ENCODE results near the gene MT1M. TPM values are rescaled to one million over a fixed set of nuclear protein-coding genes. Genes with fewer than 3 reads are reported as not detected.

MT1M gene
- total and polyA plus RNA-seq, 10 of the 15 experiments (the other 5 are each of a cell fraction or from before 2014, with no cell fraction given): not detected

DNA sequence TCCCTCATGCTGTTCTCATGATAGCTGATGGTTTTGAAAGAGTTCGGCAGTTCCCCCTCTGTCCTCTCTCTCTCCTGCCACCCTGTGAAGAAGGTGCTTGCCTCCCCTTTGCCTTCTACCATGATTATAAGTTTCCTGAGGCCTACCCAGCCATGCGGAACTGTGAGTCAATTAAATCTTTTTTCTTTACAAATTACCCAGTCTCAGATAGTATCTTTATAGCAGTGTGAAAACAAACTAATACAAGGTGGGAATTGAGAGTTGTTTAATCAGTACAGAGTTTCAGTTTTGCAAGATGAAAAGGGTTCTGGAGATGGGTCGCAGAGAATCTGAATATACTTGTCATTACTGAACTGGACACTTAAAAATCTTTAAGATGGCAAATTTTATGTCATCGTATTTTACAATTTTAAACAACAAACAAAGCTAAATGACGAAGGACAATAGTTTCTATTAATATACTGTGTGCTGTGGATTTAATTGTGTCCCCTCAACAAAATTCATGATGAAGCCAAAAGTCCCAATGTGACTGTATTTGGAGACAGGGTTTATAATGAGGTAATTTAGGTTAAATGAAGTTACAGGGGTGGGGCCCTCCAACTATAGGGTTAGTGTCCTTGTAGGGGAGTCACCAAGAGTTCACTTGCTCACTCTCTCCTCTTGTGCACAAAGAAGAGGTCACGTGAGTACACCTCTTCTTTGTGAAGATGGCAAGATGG is 38.7 kb upstream of the MT1M start (continued):
- TF ChIP-seq GATAD2B (conservative IDR thresholded peaks at IDR 0.05; ENCODE audit: low read depth) (no peak), MTA2 (IDR thresholded peaks at IDR 0.05; ENCODE audit: low read depth) (peak; percentile 76; the same call in 1 of the 2 replicates), NR2C1 (IDR thresholded peaks at IDR 0.05) (no peak), SP1 (IDR thresholded peaks at IDR 0.05; ENCODE audit: low read depth, low read length) (no peak), RB1 (IDR thresholded peaks at IDR 0.05; ENCODE audit: borderline replicate concordance) (no peak), CHD2 (IDR thresholded peaks at IDR 0.05; ENCODE audit: borderline replicate concordance, low read depth, low read length) (no peak), JUNB (IDR thresholded peaks at IDR 0.05) (no peak), STAT1 (conservative IDR thresholded peaks at IDR 0.05) (no peak), ZNF384 (IDR thresholded peaks at IDR 0.05; ENCODE audit: borderline replicate concordance, low read depth, low read length) (no peak)

DNA sequence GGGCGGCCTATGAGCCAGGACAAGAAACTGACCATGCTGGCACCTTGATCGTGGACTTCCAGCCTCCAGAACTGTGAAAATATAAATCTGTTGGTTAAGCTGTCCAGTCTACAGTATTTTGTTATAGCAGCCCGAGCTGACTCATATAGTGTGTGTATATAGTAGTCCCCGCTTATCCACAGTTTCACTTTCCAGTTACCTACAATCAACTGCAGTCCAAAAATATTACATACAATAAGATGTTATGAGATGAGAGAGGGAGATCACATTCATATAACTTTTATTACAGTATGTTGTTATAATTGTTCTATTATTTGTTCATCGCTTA is 38.2 kb upstream of the MT1M start:
- H3K27me3 ChIP-seq (replicated peaks in 1 of 2; ENCODE audit: control insufficient read depth in 2 of 2, insufficient read depth in 2 of 2, low read length in 1 of 2): peaks cover 7 to 9% of the 10 kb centered on the region in 2 experiments; a peak in 3 of 4 replicates
- ChIA-PET POLR2A (no interaction called here), SMC1A (ENCODE audit: uncharacterized antibody, unreplicated experiment) (no interaction called here), RAD21 (ENCODE audit: unreplicated experiment) (no interaction called here), CTCF (interaction anchor here (1.4 kb wide), 1 partner anchor 18 kb away, joined by 4 read pairs; no protein-coding TSS in a partner anchor)
- no TSS peak for BruUV-seq (replicated peaks)
- no peak for TF ChIP-seq MEF2B (IDR thresholded peaks at IDR 0.05; ENCODE audit: partially characterized antibody, poor library complexity, severe bottlenecking)
- no peak for TF ChIP-seq NFXL1 (IDR thresholded peaks at IDR 0.05; ENCODE audit: borderline replicate concordance)
- TF ChIP-seq, protein P1, sequence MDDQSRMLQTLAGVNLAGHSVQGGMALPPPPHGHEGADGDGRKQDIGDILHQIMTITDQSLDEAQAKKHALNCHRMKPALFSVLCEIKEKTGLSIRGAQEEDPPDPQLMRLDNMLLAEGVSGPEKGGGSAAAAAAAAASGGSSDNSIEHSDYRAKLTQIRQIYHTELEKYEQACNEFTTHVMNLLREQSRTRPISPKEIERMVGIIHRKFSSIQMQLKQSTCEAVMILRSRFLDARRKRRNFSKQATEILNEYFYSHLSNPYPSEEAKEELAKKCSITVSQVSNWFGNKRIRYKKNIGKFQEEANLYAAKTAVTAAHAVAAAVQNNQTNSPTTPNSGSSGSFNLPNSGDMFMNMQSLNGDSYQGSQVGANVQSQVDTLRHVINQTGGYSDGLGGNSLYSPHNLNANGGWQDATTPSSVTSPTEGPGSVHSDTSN (IDR thresholded peaks at IDR 0.05; ENCODE audit: insufficient replicate concordance, low read depth, low read length): no peak
- no peak for TF ChIP-seq IKZF2 (IDR thresholded peaks at IDR 0.05)
- TF ChIP-seq, protein P2, sequence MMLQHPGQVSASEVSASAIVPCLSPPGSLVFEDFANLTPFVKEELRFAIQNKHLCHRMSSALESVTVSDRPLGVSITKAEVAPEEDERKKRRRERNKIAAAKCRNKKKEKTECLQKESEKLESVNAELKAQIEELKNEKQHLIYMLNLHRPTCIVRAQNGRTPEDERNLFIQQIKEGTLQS (IDR thresholded peaks at IDR 0.05; ENCODE audit: borderline replicate concordance, extremely low read depth, low read depth, low read length): no peak
- TF ChIP-seq, protein P3, sequence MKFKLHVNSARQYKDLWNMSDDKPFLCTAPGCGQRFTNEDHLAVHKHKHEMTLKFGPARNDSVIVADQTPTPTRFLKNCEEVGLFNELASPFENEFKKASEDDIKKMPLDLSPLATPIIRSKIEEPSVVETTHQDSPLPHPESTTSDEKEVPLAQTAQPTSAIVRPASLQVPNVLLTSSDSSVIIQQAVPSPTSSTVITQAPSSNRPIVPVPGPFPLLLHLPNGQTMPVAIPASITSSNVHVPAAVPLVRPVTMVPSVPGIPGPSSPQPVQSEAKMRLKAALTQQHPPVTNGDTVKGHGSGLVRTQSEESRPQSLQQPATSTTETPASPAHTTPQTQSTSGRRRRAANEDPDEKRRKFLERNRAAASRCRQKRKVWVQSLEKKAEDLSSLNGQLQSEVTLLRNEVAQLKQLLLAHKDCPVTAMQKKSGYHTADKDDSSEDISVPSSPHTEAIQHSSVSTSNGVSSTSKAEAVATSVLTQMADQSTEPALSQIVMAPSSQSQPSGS (IDR thresholded peaks at IDR 0.05; ENCODE audit: low read length): no peak
- TF ChIP-seq TCF12 (IDR thresholded peaks at IDR 0.05; ENCODE audit: low read depth, low read length): no peak
- no peak for TF ChIP-seq SUPT20H (IDR thresholded peaks at IDR 0.05; ENCODE audit: borderline replicate concordance, control insufficient read depth, low read depth, low read length)
- TF ChIP-seq SREBF1 (IDR thresholded peaks at IDR 0.05; ENCODE audit: low read length): no peak
- no peak for TF ChIP-seq LARP7 (IDR thresholded peaks at IDR 0.05)
- no peak for TF ChIP-seq ZNF24 (IDR thresholded peaks at IDR 0.05)
- TF ChIP-seq CEBPB (IDR thresholded peaks at IDR 0.05; ENCODE audit: borderline replicate concordance in 1 of 2, low read depth in 2 of 2, low read length in 2 of 2): no peak
- H3K27ac ChIP-seq (ENCODE audit: control insufficient read depth, insufficient read depth): no peak overlapping the region
- no peak overlapping the region for H3K9ac ChIP-seq (ENCODE audit: control insufficient read depth, insufficient read depth, low read length)
- H2AFZ ChIP-seq (ENCODE audit: control insufficient read depth, low read depth, low read length): no peak overlapping the region
- no peaks in the 10 kb centered on the region for H3K36me3 ChIP-seq (ENCODE audit: control insufficient read depth in 2 of 2, insufficient read depth in 2 of 2, low read length in 1 of 2)
- no peak for DNase-seq (ENCODE audit: low read depth, low spot score)
- in situ Hi-C loops (cut with MboI): no loop called here
- no peaks in the 10 kb centered on the region for H3K79me2 ChIP-seq (ENCODE audit: control insufficient read depth, insufficient read depth, low read length)
- FAIRE-seq: no peak
- ATAC-seq: no peak
- H3K4me2 ChIP-seq (ENCODE audit: control insufficient read depth, insufficient read depth): no peak overlapping the region
- WGBS (ENCODE audit: insufficient coverage, insufficient replicate concordance, low lambda C conversion rate, missing lambda C conversion rate): 52% methylated on average over 5 of the region's 5 CpGs
- intact Hi-C loops (cut with micrococcal nuclease; ENCODE audit: unreplicated experiment): no loop called here
- no peaks in the 10 kb centered on the region; the same call in 1 of the 2 replicates for H3K4me1 ChIP-seq (ENCODE audit: control insufficient read depth, insufficient read depth, low read length)
- H3K4me3 ChIP-seq: no peak overlapping the region
- H4K20me1 ChIP-seq (ENCODE audit: control insufficient read depth, insufficient read depth): no peaks in the 10 kb centered on the region
- H3K9me3 ChIP-seq (replicated peaks; ENCODE audit: control insufficient read depth, insufficient read depth, low read length): peaks cover 3% of the 10 kb centered on the region; the same call in 2 of the 3 replicates
